ENCODE measurements around the gene MAPK8IP3. TPM values are rescaled to one million over a fixed set of nuclear protein-coding genes. Genes with fewer than 3 reads are reported as not detected.

MAPK8IP3 gene, protein sequence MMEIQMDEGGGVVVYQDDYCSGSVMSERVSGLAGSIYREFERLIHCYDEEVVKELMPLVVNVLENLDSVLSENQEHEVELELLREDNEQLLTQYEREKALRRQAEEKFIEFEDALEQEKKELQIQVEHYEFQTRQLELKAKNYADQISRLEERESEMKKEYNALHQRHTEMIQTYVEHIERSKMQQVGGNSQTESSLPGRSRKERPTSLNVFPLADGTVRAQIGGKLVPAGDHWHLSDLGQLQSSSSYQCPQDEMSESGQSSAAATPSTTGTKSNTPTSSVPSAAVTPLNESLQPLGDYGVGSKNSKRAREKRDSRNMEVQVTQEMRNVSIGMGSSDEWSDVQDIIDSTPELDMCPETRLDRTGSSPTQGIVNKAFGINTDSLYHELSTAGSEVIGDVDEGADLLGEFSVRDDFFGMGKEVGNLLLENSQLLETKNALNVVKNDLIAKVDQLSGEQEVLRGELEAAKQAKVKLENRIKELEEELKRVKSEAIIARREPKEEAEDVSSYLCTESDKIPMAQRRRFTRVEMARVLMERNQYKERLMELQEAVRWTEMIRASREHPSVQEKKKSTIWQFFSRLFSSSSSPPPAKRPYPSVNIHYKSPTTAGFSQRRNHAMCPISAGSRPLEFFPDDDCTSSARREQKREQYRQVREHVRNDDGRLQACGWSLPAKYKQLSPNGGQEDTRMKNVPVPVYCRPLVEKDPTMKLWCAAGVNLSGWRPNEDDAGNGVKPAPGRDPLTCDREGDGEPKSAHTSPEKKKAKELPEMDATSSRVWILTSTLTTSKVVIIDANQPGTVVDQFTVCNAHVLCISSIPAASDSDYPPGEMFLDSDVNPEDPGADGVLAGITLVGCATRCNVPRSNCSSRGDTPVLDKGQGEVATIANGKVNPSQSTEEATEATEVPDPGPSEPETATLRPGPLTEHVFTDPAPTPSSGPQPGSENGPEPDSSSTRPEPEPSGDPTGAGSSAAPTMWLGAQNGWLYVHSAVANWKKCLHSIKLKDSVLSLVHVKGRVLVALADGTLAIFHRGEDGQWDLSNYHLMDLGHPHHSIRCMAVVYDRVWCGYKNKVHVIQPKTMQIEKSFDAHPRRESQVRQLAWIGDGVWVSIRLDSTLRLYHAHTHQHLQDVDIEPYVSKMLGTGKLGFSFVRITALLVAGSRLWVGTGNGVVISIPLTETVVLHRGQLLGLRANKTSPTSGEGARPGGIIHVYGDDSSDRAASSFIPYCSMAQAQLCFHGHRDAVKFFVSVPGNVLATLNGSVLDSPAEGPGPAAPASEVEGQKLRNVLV (N-terminal part only)
- 35.2 and 44.9 TPM in 2 replicates for total RNA-seq (2014; rRNA removed; shearing (Covaris generic))

DNA sequence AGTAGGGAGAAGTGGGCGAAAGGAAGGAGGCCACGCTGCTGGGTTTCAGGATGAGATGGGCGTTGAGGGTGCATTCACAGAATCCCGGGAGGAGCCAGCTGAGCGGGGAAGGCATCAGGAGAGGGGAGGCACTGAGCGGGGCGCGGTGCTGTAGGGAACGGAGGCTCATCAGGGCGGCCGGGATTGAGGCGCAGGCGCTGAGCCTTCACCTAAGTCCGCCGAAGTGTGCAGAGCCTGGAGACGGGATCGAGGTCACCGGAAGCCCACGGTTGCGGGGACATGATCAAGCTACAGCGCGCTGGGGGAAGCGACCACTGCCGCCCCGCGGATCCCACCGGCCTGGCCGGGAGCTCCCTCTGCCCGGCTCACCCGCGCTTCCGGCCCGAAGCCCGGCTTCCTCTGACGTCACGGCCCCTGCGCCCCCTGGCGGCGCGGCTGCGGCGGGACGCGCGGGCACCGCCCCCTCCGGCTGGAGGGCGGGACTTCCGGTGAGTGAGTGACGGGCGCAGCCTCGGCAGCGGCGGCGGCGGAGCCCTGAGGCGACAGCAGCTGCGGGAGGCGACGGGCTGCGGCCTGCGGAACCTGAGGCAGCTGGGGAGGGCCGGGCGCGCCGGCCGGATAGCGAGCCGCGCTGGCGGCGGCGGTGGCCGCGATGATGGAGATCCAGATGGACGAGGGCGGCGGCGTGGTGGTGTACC lies at the start of gene MAPK8IP3:
TSS of gene MAPK8IP3 (plus strand) at position 508 of the 698 bp plus-strand sequence. CDS start at position 653, 145 bp downstream.
- DNase-seq, result peak; percentile 100

DNA sequence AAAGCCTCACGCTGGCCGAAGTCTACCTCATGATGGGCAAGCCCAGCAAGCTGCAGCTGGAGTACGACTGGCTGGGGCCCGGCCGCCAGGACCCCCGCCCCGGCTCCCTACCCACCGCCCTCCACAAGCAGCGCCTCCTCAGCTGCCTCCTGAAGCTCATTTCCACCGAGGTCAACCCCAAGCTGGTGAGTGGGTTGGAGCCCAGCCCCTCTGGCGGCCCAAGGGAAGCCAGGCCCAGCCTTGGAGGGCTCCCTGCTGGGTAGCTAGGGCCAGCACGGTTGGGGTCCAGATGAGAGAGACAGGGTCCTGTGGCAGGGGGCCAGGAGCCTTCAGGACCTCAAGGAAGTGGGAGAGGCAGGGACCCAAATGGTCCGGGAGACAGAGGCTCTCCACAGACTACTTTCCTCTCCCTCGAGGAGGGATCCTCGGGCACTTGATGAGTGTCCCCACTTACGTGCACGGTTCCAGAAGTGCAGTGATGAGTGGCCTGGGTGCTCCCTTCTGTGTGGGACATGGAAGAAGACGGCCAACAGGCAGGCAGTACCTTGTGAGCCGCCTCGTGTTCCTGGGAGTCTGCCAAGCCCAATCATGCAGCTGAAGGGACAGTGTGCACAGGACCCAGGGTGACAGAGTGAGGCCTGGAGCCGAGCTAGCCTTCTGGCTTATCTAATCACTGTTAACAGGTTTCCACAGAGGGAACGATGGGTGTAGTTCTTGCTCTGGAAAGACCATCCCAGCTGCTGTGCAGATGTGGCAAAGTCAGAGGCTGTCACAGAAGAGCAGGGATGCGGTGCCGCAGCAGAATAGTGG lies 49.0 kb upstream of the MAPK8IP3 start:
- no peak overlapping the region for H3K4me3 ChIP-seq (ENCODE audit: insufficient read depth, low read depth, low read length)

More for the DNA sequence above, at the start of gene MAPK8IP3:
- peak within 1 kb of the TSS; percentile 97 for H3K4me3 ChIP-seq (ENCODE audit: insufficient read depth, low read depth, low read length)
- no peaks in the 10 kb centered on the region for H3K27me3 ChIP-seq (ENCODE audit: control insufficient read depth, insufficient read depth, low read length)
- peaks cover 7% of the 10 kb centered on the region for H3K36me3 ChIP-seq (replicated peaks; ENCODE audit: control insufficient read depth, insufficient read depth, low read length)

DNA sequence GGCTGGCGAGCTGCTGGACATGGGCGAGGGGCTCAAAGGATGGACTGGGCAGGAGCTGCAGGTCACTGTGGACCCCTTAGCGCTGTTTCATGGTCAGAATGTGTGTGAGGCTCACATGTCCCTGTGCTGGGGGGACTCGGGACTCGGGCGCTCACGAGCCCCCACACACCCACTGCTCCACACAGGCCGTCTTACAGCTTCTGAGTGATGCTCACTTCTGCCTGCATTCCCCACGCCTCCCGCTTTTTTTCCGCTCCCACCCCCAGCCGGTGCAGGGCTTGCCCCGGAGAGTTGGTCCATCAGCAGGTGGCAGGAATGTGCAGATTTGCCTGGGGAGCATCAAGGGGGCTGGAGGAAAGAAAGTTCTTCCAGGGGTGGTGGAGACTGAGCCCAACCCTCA lies 48.2 kb upstream of the MAPK8IP3 start:
- no peak for DNase-seq
- no peaks in the 10 kb centered on the region for H3K27me3 ChIP-seq (ENCODE audit: control insufficient read depth, insufficient read depth, low read length)
- H3K36me3 ChIP-seq (replicated peaks; ENCODE audit: control insufficient read depth, insufficient read depth, low read length), result peaks cover 23% of the 10 kb centered on the region
- no peak overlapping the region for H3K4me3 ChIP-seq (ENCODE audit: insufficient read depth, low read depth, low read length)

More for the DNA sequence above, 49.0 kb upstream of the MAPK8IP3 start:
- no peak for DNase-seq
- H3K36me3 ChIP-seq (replicated peaks; ENCODE audit: control insufficient read depth, insufficient read depth, low read length), result peaks cover 24% of the 10 kb centered on the region
- no peaks in the 10 kb centered on the region for H3K27me3 ChIP-seq (ENCODE audit: control insufficient read depth, insufficient read depth, low read length)

DNA sequence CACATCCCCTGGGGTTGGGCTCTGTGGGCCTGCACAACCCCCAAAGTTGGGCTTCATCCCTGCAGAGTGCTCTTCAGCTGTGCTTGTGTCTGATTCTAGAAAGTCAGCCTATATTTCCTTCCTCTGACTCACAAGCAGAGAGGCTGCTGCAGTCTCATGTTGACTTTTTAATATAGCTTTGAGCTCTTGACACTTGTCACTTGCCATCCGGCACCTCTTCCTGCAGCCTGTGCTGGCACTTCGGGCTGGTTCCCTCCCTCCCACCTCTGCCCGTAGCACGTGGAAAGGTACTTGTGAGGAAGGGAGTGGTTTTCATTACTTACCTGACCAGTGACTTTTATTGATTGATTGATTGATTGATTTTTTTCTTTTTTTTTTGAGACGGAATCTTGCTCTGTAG lies 47.0 kb upstream of the MAPK8IP3 start:
- no peak for DNase-seq
- Histone ChIP-seq H3K36me3 (replicated peaks; ENCODE audit: control insufficient read depth, insufficient read depth, low read length) (peaks cover 19% of the 10 kb centered on the region), H3K27me3 (ENCODE audit: control insufficient read depth, insufficient read depth, low read length) (no peaks in the 10 kb centered on the region), H3K4me3 (ENCODE audit: insufficient read depth, low read depth, low read length) (no peak overlapping the region)

DNA sequence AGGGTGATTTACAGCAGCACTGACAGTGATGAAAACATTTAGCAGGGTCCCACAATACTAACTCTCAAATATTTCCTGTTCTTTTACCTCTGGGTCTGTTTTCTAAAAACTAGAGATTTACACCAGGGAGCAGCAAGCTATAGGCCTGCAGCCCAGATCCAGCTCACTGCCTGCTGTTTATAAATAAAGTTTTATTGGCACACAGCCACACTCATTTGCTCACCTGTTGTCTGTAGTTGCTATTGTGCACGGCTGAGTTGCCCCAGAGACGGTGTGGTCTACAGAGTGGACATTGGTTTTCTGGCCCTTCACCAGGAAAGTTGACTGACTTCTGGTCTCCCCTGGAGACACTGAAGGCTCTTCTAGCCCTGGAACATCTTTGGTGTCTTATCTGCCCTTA lies 44.2 kb upstream of the MAPK8IP3 start:
- Histone ChIP-seq H3K36me3 (replicated peaks; ENCODE audit: control insufficient read depth, insufficient read depth, low read length) (peaks cover 23% of the 10 kb centered on the region), H3K4me3 (ENCODE audit: insufficient read depth, low read depth, low read length) (no peak overlapping the region), H3K27me3 (ENCODE audit: control insufficient read depth, insufficient read depth, low read length) (no peaks in the 10 kb centered on the region)
- DNase-seq, result no peak

DNA sequence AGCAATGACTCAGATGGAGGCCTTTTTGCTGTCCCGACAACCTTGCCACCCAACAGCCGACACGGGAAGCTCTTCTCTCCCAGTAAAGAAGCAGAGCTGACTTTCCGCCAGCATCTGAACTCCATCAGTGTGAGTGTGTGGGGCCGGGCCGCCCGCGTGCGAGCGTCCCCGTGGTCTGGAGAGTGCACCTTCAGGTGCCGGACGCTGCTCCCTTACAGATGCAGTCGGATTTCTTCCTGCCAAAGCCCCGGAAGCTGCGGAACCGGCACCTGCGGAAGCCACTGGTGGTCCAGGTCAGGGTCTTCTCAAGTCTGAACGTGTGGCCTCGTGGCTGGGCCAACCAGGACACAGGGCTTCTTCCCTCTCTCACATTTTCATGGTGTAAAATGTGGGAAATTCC lies 43.5 kb upstream of the MAPK8IP3 start:
- no peak for DNase-seq
- Histone ChIP-seq H3K36me3 (replicated peaks; ENCODE audit: control insufficient read depth, insufficient read depth, low read length) (peaks cover 30% of the 10 kb centered on the region), H3K4me3 (ENCODE audit: insufficient read depth, low read depth, low read length) (no peak overlapping the region), H3K27me3 (ENCODE audit: control insufficient read depth, insufficient read depth, low read length) (no peaks in the 10 kb centered on the region)

DNA sequence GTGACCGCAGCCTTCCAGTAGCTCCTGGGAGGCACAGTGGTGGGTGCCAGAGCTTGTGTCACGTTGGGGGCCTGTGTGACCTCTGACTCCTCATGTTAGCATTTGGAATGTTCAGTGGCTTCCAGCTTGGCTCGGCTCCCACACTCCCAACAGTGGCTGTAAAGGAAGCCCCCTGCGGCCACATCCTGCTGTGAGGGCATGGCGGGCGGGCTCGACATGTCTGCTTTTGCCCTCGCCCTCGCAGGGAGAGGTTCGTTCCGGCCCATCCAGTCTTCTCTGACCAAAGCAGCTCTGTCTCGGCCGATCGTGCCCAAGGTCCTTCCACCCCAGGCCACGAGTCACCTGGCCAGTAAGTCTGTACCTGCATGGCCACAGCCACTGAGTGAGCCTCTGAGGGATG lies 40.2 kb upstream of the MAPK8IP3 start:
- no peaks in the 10 kb centered on the region for H3K27me3 ChIP-seq (ENCODE audit: control insufficient read depth, insufficient read depth, low read length)
- no peak overlapping the region for H3K4me3 ChIP-seq (ENCODE audit: insufficient read depth, low read depth, low read length)
- no peak for DNase-seq
- peaks cover 45% of the 10 kb centered on the region for H3K36me3 ChIP-seq (replicated peaks; ENCODE audit: control insufficient read depth, insufficient read depth, low read length)

DNA sequence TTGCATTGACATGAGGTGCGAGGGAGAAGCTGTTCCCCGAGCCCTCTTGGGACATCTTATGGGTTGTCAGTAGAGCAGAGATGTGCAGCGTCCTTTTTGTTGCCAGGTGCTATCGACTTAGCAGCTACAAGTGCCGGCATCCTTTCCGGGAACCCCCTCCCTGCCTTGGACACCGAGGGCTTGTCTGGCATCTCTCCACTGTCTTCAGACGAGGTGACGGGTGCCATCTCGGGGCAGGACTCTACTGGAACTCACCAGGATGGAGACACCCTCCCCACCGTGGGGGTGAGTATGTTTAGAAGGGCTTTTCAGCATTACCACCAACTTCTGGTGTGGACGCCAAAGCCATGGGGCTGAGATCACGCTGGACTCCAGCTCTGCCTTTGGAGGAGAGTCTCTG lies 39.7 kb upstream of the MAPK8IP3 start:
- Histone ChIP-seq H3K36me3 (replicated peaks; ENCODE audit: control insufficient read depth, insufficient read depth, low read length) (peaks cover 48% of the 10 kb centered on the region), H3K4me3 (ENCODE audit: insufficient read depth, low read depth, low read length) (no peak overlapping the region), H3K27me3 (ENCODE audit: control insufficient read depth, insufficient read depth, low read length) (no peaks in the 10 kb centered on the region)
- DNase-seq, result no peak

DNA sequence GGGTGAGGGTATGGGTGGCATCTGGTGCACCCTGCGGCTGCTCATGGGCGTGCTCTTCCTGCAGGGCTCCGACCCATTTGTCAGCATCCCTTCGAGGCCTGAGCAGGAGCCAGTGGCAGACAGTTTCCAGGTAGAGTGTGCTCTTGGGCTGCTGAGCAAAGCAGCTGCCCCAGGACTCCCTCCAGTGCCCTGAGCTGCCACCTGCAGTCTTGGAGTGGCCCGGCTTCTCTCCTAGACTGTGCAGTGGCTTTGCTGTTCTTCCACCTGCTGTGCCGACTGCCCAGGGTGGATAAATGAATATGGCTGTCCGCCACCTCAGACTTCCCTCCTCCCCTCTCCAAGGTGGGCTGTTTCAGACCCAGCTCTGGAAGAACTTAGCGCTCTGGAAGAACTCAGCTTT lies 38.7 kb upstream of the MAPK8IP3 start:
- peaks cover 51% of the 10 kb centered on the region for H3K36me3 ChIP-seq (replicated peaks; ENCODE audit: control insufficient read depth, insufficient read depth, low read length)
- no peaks in the 10 kb centered on the region for H3K27me3 ChIP-seq (ENCODE audit: control insufficient read depth, insufficient read depth, low read length)
- no peak for DNase-seq
- H3K4me3 ChIP-seq (ENCODE audit: insufficient read depth, low read depth, low read length), result no peak overlapping the region

DNA sequence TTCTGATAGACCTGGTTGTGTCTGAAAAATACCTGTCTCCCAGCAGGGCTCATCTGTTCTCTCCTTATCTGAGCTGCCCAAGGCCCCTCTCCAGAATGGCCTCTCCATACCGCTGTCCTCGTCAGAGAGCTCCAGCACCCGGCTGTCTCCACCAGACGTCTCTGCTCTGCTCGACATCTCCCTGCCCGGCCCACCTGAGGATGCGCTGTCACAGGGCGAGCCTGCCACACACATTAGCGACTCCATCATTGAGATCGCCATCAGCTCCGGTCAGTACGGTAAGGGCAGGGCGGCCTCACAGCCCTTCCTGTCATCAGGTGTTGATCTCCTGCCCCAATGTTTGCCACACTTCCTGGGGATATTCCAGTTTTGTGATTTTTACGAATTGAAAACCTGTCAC lies 38.1 kb upstream of the MAPK8IP3 start:
- H3K36me3 ChIP-seq (replicated peaks; ENCODE audit: control insufficient read depth, insufficient read depth, low read length), result peaks cover 51% of the 10 kb centered on the region
- DNase-seq, result no peak
- H3K4me3 ChIP-seq (ENCODE audit: insufficient read depth, low read depth, low read length), result no peak overlapping the region
- H3K27me3 ChIP-seq (ENCODE audit: control insufficient read depth, insufficient read depth, low read length), result no peaks in the 10 kb centered on the region

DNA sequence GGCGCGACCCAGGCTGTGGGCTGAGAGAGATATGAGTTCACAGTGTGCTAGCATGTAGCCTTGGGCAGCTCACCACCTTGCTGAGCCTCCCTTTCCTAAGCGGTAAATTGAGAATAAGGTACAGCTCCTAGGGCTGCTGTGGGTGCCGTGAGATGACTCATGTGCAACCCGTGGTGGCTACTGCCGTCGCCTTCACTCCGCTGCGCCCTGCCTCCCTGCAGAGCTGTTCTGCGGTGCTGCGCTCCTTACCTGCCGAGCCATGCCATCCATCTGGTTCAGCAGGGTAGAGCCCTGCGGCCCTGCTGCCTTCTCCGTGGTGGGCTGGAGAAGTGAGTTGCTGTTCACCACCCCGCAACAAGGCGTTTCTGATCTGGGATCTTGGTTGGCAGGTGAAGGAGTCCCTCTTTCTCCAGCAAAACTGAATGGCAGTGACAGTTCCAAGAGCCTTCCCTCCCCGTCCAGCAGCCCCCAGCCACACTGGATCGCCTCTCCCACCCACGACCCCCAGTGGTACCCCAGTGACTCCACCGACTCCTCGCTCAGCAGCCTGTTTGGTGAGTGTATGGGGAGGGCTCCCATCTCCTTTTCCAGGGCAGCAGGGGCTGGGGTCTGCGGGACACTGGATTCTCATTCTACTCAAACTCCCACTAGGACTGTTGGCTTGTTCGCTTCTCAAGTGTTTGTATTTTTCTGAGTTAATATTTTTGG lies 37.2 kb upstream of the MAPK8IP3 start:
- peaks cover 51% of the 10 kb centered on the region for H3K36me3 ChIP-seq (replicated peaks; ENCODE audit: control insufficient read depth, insufficient read depth, low read length)
- H3K4me3 ChIP-seq (ENCODE audit: insufficient read depth, low read depth, low read length), result no peak overlapping the region
- no peaks in the 10 kb centered on the region for H3K27me3 ChIP-seq (ENCODE audit: control insufficient read depth, insufficient read depth, low read length)
- DNase-seq, result no peak

DNA sequence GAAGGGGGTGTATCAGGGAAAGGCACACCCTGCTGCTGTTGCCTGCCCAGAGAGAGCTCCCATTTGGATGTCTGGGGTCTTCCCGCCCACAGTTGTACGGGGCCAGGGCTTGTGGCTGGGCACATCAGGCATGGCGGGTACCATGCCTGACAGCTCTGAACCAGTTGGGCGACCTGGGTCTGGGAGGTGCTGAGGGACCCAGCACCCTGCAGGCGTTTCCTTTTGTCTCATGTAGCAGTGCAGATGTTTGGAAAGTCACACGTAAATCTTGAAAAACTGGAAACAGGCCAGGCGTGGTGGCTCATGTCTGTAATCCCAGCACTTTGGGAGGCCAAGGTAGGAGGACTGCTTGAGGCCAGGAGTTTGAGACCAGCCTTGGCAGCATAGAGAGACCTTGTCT lies 36.3 kb upstream of the MAPK8IP3 start:
- peaks cover 54% of the 10 kb centered on the region for H3K36me3 ChIP-seq (replicated peaks; ENCODE audit: control insufficient read depth, insufficient read depth, low read length)
- H3K4me3 ChIP-seq (ENCODE audit: insufficient read depth, low read depth, low read length), result no peak overlapping the region
- no peaks in the 10 kb centered on the region for H3K27me3 ChIP-seq (ENCODE audit: control insufficient read depth, insufficient read depth, low read length)
- DNase-seq, result no peak

DNA sequence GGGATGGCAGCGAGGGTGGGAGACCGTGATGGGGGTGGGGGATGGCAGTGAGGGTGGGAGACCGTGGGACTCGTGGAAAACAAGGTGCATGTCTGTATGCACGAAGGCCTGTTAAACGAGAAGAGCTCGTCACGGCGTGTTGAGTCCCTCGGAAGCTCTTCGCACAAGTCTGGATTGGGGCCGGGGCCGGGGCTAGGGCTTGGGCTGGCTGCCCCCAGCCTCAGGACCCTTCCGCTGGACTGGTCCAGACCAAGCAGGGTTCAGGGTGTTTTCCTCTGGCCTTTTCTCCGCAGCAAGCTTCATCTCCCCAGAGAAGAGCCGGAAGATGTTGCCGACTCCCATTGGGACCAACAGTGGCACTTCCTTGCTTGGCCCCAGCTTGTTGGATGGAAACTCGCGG lies 35.6 kb upstream of the MAPK8IP3 start:
- DNase-seq, result no peak
- no peaks in the 10 kb centered on the region for H3K27me3 ChIP-seq (ENCODE audit: control insufficient read depth, insufficient read depth, low read length)
- peaks cover 51% of the 10 kb centered on the region for H3K36me3 ChIP-seq (replicated peaks; ENCODE audit: control insufficient read depth, insufficient read depth, low read length)
- no peak overlapping the region for H3K4me3 ChIP-seq (ENCODE audit: insufficient read depth, low read depth, low read length)
